NCI-H345 treated with DMSO at 0.1 percent for 48 hours (cell line): ENCODE measurements around the gene LAMC2.

Experiments used
- DNase-seq: peaks from one replicate; lab custom pipeline; 2025; ENCODE audit not compliant: unreplicated experiment; lab: John Stamatoyannopoulos, UW

The LAMC2 gene

DNA sequence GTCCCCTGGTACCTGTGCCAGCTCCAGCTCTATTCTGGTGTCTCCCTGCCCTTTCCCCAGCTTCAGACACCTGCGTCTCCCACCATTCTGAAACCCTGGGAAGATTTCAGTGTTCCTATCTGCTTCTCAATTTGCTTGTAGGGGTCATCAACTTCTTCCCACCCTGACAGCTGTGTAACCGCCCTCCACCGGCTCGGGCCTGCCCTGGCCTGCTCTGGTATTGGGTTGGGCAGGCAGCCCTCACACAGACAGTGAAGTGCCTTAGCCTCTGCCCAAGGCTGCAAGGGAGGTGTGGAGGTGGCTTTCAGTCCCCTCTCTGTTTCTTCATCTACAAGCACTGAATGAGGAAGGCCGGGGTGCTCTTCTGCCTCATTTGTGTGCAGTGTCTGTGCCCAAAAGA lies 97.2 kb downstream of the LAMC2 start:
- DNase-seq: no peak

- DNase-seq: peak; percentile 20
These were observed 98.0 kb downstream of the LAMC2 start for GRCh38 chr1:183284086-183284485.

DNA sequence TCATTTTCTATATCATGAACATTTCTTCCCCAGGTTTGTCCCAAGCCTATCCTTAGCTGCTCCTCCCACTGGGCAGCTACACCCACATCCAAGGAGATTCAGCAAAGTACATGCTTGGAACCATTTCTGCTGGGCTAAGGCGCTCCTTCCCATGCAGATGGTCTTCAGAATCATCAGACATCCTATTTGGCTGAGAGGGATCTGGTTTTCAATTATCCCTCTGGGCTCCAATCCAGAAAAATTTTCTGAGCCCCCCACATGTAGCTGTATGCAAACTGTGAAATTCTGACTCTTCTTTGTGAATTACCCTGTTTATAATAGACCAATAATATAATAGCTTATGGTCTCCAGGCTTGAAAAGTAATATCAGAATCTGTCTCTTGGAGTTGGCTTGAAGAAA lies 99.2 kb downstream of the LAMC2 start:
- DNase-seq: no peak

GRCh38 chr1:183285746-183286145 lies 99.7 kb downstream of the LAMC2 start:
- no peak for DNase-seq

DNA sequence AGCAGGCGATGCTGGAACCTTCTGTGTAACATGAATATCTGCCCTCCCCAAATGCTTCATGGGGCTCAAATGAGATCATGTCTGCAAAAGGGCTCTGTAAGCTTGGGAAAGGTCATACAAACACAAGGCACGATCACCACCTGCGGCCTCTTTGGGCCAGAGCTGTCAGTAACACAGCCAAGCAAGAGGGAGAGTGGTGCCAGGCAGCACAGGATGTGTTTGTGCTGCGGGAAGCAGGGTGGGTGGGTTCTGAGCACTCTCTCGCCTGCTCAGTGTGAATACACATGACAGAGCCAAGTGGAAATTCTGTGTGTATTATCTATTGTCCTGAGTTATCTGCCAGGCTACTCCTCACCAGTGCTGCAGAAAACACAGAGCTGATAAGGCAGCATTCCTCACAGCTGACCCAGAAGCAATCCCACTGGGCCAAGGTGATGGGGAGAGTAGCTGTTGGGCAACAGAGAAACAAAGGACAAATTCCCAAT lies 101.2 kb downstream of the LAMC2 start:
- DNase-seq: no peak

- DNase-seq: no peak
These were observed 102.5 kb downstream of the LAMC2 start for GRCh38 chr1:183288583-183288982.

DNA sequence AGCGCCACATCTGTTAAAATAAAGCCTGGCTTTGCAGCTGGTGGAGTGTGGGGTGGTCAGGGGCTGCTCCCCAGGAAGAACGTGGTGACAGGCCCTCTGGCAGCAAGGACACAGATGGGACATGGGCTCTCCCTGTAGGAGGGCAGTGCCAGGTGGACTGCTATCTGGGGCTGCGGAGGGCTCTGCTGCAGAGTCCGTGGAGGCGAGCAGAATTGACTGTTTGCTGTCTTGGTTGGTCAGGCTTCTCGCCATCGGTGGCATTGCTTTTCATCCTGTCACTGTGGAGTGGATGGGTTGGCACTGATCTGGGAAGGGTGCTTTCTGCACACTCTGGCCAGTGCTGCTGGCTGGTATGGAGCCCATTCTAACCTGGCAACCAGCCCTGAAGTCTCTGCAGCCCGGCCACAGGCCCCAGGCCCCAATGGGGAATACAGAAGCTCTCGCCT lies 103.0 kb downstream of the LAMC2 start:
- DNase-seq: no peak

- DNase-seq: no peak
These were observed 104.6 kb downstream of the LAMC2 start for GRCh38 chr1:183290628-183291027.

DNA sequence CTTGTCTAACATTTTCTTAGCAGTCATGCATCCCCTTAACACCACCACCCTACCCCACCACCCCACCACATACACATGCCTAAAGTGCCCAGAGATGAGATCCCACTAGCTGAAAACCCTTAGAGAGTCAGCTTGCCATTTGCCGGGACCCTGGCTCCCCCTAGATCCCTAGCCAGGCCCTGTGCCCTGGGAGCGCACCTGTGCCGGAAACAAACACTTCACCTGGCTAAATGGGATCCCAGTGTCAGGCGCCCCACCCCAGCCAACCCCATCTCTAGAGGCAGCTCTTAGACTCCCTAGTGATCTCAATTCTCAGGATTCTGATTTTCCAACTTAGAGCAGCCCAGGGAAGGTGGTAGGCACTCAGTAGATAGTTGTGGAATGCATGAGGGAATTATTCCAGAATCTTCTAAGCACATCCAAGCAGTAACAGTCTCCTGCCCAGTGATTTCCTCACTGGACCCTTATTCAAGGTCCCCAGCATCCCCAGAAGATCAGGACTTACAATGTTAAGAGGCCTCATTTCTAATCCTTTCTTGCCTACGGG lies 105.2 kb downstream of the LAMC2 start:
- no peak for DNase-seq

DNA sequence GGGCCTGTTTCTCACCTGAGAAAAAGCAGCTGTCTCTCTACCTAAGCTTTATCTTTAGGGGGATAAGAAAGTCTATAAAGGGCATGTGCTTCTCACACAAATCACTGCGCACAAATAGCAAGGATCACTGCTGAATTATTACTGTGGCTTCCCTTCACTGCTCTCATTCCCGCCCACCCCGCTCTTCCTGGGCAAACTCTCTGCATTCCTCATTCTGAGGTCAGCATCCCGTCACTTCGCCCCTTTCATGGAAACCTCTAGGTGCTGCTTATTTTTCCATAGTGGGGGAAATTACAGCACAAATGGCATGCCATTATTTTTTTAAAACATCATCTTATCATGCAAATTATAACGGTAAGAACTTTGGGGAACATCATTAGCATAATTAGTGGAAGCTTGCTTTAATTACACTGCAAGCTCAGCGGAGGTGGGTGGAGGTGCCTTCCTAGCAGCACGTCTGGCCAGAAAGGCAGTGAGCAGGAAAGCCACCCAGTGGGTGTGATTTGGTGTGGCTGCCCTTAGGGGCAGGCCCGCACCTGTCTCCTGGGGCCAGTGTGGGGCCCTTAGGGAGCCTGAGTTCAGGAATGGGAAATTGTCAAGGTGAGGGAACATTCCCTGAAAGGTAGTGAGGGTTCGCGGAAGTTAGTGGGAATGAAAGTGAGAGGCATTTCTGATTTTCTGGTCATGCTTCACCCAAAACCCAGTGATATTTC lies 105.9 kb downstream of the LAMC2 start:
- no peak for DNase-seq

- no peak for DNase-seq
These were observed 107.2 kb downstream of the LAMC2 start for GRCh38 chr1:183293241-183293640.

DNA sequence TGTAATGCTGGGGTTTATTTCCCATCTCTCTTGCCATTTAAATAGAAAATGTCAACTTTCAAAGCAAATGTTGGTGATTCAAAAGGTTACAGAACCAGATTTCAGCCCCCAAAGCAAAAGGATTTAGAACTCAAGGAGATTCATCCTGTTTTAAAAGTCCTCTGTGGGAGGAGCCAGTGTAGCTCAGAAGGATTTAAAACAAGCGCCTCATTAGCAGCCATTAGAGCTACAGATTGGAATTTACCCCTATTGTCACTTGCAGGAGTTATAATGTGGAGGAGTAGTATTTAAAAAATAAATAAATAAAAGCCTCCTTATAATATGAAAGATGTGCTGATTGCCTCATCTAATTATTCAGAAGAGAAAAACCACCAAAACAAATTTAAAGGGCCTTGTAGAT lies 107.8 kb downstream of the LAMC2 start:
- no peak for DNase-seq
